Suprapubic skin (tissue), 4 donors: Measurements from ENCODE around the gene KCNJ1. TPM values are rescaled to one million over a fixed set of nuclear protein-coding genes. Genes with fewer than 3 reads are reported as not detected.

Experiments
- DNase-seq, 2 donors: peaks; one replicate each; pipeline ENCODE4 v3.0.0-alpha.2; 2019; ENCODE audit warnings: low spot score in 2 of 2
- H3K27ac ChIP-seq: fragments of 200-600 bp; sonication (generic); one replicate; pipeline ENCODE4 v1.5.1; 2019
- H3K27me3 ChIP-seq: fragments of 200-600 bp; sonication (generic); one replicate; pipeline ENCODE4 v1.5.1; 2019
- H3K36me3 ChIP-seq: fragments of 200-600 bp; sonication (generic); one replicate; pipeline ENCODE4 v1.5.1; 2019
- H3K4me1 ChIP-seq: fragments of 200-600 bp; sonication (generic); one replicate; pipeline ENCODE4 v1.5.1; 2019
- H3K4me3 ChIP-seq: fragments of 200-600 bp; sonication (generic); one replicate; pipeline ENCODE4 v1.5.1; 2019; ENCODE audit warnings: mild to moderate bottlenecking
- H3K9me3 ChIP-seq: fragments of 200-600 bp; sonication (generic); one replicate; pipeline ENCODE4 v1.5.1; 2019
- EP300 ChIP-seq: sonication (generic); formaldehyde crosslinking; IDR thresholded peaks from one replicate; pipeline ENCODE4 v1.6.1; 2017; ENCODE audit warnings: antibody characterized with exemption
- POLR2A ChIP-seq, 2 donors: fragments of 450-650 bp; IDR thresholded peaks; one replicate each; pipeline ENCODE4 v1.6.1; 2017; ENCODE audit warnings: antibody characterized with exemption in 2 of 2, mild to moderate bottlenecking in 2 of 2, moderate library complexity in 2 of 2
- POLR2AphosphoS5 ChIP-seq, 3 donors: sonication (generic); formaldehyde crosslinking; IDR thresholded peaks; one replicate each; pipeline ENCODE4 v1.6.1; 2017; ENCODE audit warnings: antibody characterized with exemption in 3 of 3
- WGBS: methylation state at CpG from one replicate; pipeline ENCODE4 v1.1.5; 2018; 5-methylcytosine and 5-hydroxymethylcytosine counted together
- total RNA-seq, 4 donors: library from RNA; depleted of rRNA; stranded (reverse); fragments of >200 nt; gene quantifications; one replicate each; pipeline ENCODE4 v1.1.0, GENCODE V29; 2016
- TF ChIP-seq, protein P1 (sequence below), 2 donors: fragments of 200-600 bp in 1 of 2; fragments of 450-650 bp in 1 of 2; sonication (generic) in 1 of 2; IDR thresholded peaks; one replicate each; pipeline ENCODE4 v1.5.1; 2016 to 2019; ENCODE audit warnings: antibody characterized with exemption in 2 of 2, mild to moderate bottlenecking in 1 of 2, moderate library complexity in 1 of 2

The KCNJ1 gene
- total RNA-seq: 1 to 10 TPM in 1 of 4 donors, under 1 TPM in 1, not detected in 2; 0.18 to 3.0 TPM

GRCh38 chr11:128867277-128867676 is at the start of gene KCNJ1:
Gene KCNJ1 (minus strand): TSS chr11:128867296. CDS start chr11:128840243, 27,053 bp downstream.
- peak in 1 of 2 donors; percentile 60 for DNase-seq
- H3K36me3 ChIP-seq: no peaks in the 10 kb centered on the region
- TF ChIP-seq POLR2A (IDR thresholded peaks at IDR 0.05) (no peak), POLR2AphosphoS5 (IDR thresholded peaks at IDR 0.05) (no peak), EP300 (no peak)
- H3K27me3 ChIP-seq: no peaks in the 10 kb centered on the region
- no peak within 1 kb of the TSS for H3K4me3 ChIP-seq
- H3K9me3 ChIP-seq: no peaks in the 10 kb centered on the region
- H3K4me1 ChIP-seq: no peaks in the 10 kb centered on the region
- WGBS: 85% methylated on average over 8 of the region's 8 CpGs
- H3K27ac ChIP-seq: no peak within 1 kb of the TSS

- TF ChIP-seq POLR2A (IDR thresholded peaks at IDR 0.05) (no peak), EP300 (no peak), POLR2AphosphoS5 (IDR thresholded peaks at IDR 0.05) (no peak)
- TF ChIP-seq, protein P1, sequence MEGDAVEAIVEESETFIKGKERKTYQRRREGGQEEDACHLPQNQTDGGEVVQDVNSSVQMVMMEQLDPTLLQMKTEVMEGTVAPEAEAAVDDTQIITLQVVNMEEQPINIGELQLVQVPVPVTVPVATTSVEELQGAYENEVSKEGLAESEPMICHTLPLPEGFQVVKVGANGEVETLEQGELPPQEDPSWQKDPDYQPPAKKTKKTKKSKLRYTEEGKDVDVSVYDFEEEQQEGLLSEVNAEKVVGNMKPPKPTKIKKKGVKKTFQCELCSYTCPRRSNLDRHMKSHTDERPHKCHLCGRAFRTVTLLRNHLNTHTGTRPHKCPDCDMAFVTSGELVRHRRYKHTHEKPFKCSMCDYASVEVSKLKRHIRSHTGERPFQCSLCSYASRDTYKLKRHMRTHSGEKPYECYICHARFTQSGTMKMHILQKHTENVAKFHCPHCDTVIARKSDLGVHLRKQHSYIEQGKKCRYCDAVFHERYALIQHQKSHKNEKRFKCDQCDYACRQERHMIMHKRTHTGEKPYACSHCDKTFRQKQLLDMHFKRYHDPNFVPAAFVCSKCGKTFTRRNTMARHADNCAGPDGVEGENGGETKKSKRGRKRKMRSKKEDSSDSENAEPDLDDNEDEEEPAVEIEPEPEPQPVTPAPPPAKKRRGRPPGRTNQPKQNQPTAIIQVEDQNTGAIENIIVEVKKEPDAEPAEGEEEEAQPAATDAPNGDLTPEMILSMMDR (IDR thresholded peaks at IDR 0.05): no peak
- 75% methylated on average over 2 of the region's 2 CpGs for WGBS
- H3K9me3 ChIP-seq: no peaks in the 10 kb centered on the region
- H3K27ac ChIP-seq: no peak overlapping the region
- H3K27me3 ChIP-seq: peaks cover 3% of the 10 kb centered on the region
- peaks cover 29% of the 10 kb centered on the region for H3K4me1 ChIP-seq
- no peak for DNase-seq
- no peaks in the 10 kb centered on the region for H3K36me3 ChIP-seq
- no peak overlapping the region for H3K4me3 ChIP-seq
Observed at GRCh38 chr11:128916681-128917080, 49.6 kb upstream of the KCNJ1 start.

GRCh38 chr11:128916037-128916572 is 49.0 kb upstream of the KCNJ1 start:
- Histone ChIP-seq H3K27ac (no peak overlapping the region), H3K27me3 (peaks cover 3% of the 10 kb centered on the region), H3K4me3 (no peak overlapping the region), H3K4me1 (peaks cover 29% of the 10 kb centered on the region), H3K36me3 (no peaks in the 10 kb centered on the region), H3K9me3 (no peaks in the 10 kb centered on the region)
- no peak for TF ChIP-seq POLR2AphosphoS5 (IDR thresholded peaks at IDR 0.05)
- no peak for TF ChIP-seq EP300
- TF ChIP-seq POLR2A (IDR thresholded peaks at IDR 0.05): no peak
- TF ChIP-seq, protein P1 (IDR thresholded peaks at IDR 0.05): no peak
- 68% methylated on average over 3 of the region's 3 CpGs for WGBS
- no peak for DNase-seq

DNA sequence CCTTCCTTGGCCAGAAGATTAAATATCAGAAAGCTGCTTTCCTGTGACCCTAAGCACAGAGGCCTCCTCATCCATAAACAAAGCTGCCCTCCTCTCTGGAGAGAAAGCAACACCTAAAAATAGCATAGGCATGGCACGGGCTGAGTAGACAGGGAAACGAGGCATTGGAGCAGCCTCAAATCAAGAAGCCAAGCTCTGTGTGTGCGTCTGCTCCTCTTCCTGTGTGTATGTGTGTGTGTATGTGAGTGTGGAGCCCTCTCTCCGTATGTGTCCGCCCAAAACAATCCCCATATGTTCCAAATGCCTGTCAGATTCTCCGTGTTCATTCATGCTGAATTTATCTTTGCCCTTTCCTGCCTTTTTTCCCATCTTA is 48.0 kb upstream of the KCNJ1 start:
- H3K4me1 ChIP-seq: peaks cover 29% of the 10 kb centered on the region
- no peak for DNase-seq
- TF ChIP-seq POLR2AphosphoS5 (IDR thresholded peaks at IDR 0.05): no peak
- no peak for TF ChIP-seq EP300
- TF ChIP-seq, protein P1 (IDR thresholded peaks at IDR 0.05): no peak
- TF ChIP-seq POLR2A (IDR thresholded peaks at IDR 0.05): no peak
- H3K27ac ChIP-seq: peak overlapping the region; percentile 12
- no peak overlapping the region for H3K4me3 ChIP-seq
- 30% methylated on average over 6 of the region's 6 CpGs for WGBS
- H3K27me3 ChIP-seq: no peaks in the 10 kb centered on the region
- no peaks in the 10 kb centered on the region for H3K9me3 ChIP-seq
- H3K36me3 ChIP-seq: no peaks in the 10 kb centered on the region

- DNase-seq: no peak
- WGBS: 54% methylated on average over 8 of the region's 18 CpGs
- Histone ChIP-seq H3K27me3 (no peaks in the 10 kb centered on the region), H3K9me3 (no peaks in the 10 kb centered on the region), H3K4me1 (peaks cover 34% of the 10 kb centered on the region), H3K36me3 (no peaks in the 10 kb centered on the region), H3K27ac (peak overlapping the region; percentile 12), H3K4me3 (no peak overlapping the region)
- TF ChIP-seq POLR2A (IDR thresholded peaks at IDR 0.05) (no peak), POLR2AphosphoS5 (IDR thresholded peaks at IDR 0.05) (no peak), EP300 (no peak)
- TF ChIP-seq, protein P1 (IDR thresholded peaks at IDR 0.05): no peak
Observed at GRCh38 chr11:128914216-128915148, 47.4 kb upstream of the KCNJ1 start.
